LNCAP (cell line): ENCODE results near the gene ELMO1.

Experiments
- TF ChIP-seq, protein P1 (sequence below): fragments of 450-650 bp; IDR thresholded peaks from 2 replicates; pipeline ENCODE4 v1.5.1; 2017; ENCODE audit warnings: mild to moderate bottlenecking

The ELMO1 gene

GRCh38 chr7:37445064-37445723 lies 3.5 kb downstream of the ELMO1 start:
- TF ChIP-seq, protein P1, sequence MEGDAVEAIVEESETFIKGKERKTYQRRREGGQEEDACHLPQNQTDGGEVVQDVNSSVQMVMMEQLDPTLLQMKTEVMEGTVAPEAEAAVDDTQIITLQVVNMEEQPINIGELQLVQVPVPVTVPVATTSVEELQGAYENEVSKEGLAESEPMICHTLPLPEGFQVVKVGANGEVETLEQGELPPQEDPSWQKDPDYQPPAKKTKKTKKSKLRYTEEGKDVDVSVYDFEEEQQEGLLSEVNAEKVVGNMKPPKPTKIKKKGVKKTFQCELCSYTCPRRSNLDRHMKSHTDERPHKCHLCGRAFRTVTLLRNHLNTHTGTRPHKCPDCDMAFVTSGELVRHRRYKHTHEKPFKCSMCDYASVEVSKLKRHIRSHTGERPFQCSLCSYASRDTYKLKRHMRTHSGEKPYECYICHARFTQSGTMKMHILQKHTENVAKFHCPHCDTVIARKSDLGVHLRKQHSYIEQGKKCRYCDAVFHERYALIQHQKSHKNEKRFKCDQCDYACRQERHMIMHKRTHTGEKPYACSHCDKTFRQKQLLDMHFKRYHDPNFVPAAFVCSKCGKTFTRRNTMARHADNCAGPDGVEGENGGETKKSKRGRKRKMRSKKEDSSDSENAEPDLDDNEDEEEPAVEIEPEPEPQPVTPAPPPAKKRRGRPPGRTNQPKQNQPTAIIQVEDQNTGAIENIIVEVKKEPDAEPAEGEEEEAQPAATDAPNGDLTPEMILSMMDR = no peak

DNA sequence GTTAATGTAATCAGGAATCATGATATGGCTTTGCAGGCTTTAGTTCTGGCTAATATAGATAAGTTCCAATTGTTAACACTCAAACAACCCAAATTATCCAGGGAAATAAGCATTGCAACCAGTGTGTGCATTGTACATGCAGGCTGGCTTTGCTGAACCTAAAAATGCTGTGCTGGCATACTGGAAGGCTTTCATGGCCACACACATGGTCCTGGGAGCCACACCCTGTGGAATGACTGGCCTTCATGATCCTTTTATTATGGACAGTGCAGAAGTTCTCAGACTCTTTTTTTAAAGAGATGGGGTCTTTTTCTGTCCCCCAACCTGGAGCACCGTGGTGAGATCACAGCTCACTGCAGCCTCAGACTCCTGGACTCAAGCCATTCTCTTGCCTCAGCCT lies 5.0 kb downstream of the ELMO1 start:
- TF ChIP-seq, protein P1 = no peak

DNA sequence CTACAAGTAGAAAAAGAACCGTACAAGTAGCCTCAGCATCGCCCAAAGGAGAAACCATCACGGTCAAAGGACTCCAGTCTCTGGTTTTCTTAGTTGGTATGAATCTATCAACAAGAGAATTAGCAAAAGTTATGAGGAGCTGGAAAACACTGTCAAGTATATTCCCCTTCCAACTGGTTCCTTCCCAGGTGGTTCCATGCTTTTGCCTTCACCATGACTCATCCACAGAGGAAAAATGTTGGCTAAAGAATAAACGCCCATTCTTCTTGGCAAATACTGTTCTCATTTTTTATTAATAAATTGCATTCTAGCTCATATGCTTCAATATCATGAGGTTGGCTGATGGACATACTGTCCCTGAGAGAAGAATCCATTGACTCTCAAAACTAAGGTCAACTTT lies 6.4 kb downstream of the ELMO1 start:
- TF ChIP-seq, protein P1 = no peak

DNA sequence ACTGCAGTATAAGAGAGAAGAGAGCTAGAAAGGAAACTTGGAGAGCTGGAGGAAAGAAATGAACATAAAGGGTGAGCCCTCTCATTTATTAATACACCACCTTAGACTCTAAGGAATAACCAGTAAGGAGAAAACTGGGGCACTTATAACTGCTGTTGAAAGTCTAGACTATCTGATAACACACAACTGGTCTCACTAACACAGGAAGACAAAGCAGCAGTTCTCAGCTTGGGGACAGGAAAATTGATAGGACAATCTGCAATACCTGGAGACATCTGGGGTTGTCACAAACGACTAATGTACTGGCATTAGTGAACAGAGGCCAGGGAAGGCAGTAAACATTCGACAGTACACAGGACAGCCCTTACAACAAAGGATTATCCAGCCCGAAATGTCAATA lies 6.8 kb downstream of the ELMO1 start:
- TF ChIP-seq, protein P1 = no peak

DNA sequence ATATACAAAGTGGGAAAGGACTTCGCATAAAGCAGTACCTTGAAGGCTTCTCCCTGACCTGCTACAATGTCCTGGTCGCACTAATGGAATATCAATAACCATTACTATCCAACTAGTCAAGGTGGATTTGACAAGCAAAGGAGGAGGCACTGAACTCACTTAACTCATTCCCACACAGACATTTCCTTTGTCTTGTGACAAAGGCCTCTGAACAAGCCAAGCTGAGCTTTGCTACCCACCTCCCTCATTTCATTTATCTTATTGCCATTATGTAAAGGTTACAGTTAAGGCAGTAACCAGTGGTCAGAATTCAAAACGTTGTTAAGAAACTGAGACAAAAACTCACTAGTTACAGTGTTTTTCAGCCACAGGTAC lies 7.3 kb downstream of the ELMO1 start:
- TF ChIP-seq, protein P1 = no peak

DNA sequence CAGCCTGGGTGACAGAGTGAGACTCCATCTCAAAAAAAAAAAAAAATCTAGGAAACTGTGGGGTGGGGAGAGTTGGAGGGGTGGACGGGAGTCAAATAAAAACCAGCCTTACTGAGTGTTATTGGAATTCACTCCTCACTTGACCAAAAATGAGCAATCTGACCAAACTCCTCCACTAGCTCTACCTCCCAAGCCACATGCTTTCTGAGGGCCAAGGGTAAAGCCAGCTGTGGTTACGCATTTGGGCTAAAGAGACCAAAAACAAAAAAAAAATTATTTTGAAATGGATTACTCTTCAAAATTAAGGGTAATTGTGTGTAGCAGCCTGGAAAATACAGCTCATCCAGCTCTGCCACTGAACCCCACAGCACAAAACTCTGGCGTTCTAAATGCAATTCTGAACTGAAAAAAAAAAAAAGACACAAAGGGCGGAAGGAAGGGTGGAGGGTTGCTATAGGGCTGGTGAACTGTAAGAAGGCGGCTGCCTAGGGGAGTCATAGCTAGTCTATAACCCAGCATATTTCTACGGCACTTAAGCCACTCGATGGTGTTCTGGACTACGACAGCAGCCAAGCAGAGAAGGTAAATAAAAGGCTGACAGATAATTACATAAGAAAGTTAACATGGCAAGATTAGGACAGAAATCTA lies 7.8 kb downstream of the ELMO1 start:
- TF ChIP-seq, protein P1 = no peak

DNA sequence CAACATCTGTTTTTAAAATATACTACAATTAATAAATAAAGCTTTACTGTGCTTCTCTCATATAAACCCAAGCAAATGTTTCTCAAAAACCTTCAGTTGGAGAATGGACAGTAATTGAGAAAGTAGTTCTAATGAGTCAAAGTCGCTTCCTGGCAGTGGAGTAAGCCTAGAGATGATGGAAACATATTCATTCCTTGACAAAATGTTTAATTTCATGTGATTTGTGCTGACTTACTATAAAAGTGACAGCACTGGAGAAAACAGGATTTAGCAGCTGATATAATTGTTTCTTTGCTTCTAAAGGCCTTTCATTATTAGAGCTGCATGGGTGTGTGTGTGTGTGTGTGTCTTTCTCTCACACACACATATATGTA lies 9.0 kb downstream of the ELMO1 start:
- TF ChIP-seq, protein P1 = no peak
